ENCODE results near the gene PTTG1.

PTTG1 gene

GRCh38 chr5:160460377-160461049 lies 38.9 kb downstream of the PTTG1 start:
- no peak for TF ChIP-seq EZH2phosphoT487 (IDR thresholded peaks at IDR 0.05; ENCODE audit: low read depth)
- peak; percentile 16; the same call in 1 of the 2 replicates for TF ChIP-seq CTCF (IDR thresholded peaks at IDR 0.05; ENCODE audit: low read depth, low read length)
- Histone ChIP-seq H3K4me1 (ENCODE audit: low read length) (peaks cover 39% of the 10 kb centered on the region), H3K27me3 (ENCODE audit: low read depth, low read length) (no peaks in the 10 kb centered on the region), H2AFZ (ENCODE audit: low read depth, low read length) (no peak overlapping the region), H3K36me3 (replicated peaks; ENCODE audit: low read depth, low read length) (no peaks in the 10 kb centered on the region), H3K9me3 (ENCODE audit: insufficient read depth, low read length) (no peaks in the 10 kb centered on the region), H3K4me3 (ENCODE audit: low read length) (no peak overlapping the region), H3K79me2 (ENCODE audit: low read length) (no peaks in the 10 kb centered on the region), H3K9ac (ENCODE audit: low read length) (no peak overlapping the region), H3K27ac (ENCODE audit: low read length) (no peak overlapping the region), H4K20me1 (ENCODE audit: insufficient read depth, low read length) (no peaks in the 10 kb centered on the region), H3K4me2 (ENCODE audit: low read length) (no peak overlapping the region)

- TF ChIP-seq CTCF (IDR thresholded peaks at IDR 0.05; ENCODE audit: low read depth, low read length): no peak
- TF ChIP-seq EZH2phosphoT487 (IDR thresholded peaks at IDR 0.05; ENCODE audit: low read depth): no peak
- no peaks in the 10 kb centered on the region for H4K20me1 ChIP-seq (ENCODE audit: insufficient read depth, low read length)
- H2AFZ ChIP-seq (ENCODE audit: low read depth, low read length): no peak overlapping the region
- no peak overlapping the region for H3K27ac ChIP-seq (ENCODE audit: low read length)
- H3K9me3 ChIP-seq (ENCODE audit: insufficient read depth, low read length): no peaks in the 10 kb centered on the region
- H3K4me1 ChIP-seq (ENCODE audit: low read length): peaks cover 45% of the 10 kb centered on the region
- H3K9ac ChIP-seq (ENCODE audit: low read length): no peak overlapping the region
- H3K79me2 ChIP-seq (ENCODE audit: low read length): no peaks in the 10 kb centered on the region
- H3K4me3 ChIP-seq (ENCODE audit: low read length): no peak overlapping the region
- no peaks in the 10 kb centered on the region for H3K36me3 ChIP-seq (replicated peaks; ENCODE audit: low read depth, low read length)
- no peak overlapping the region for H3K4me2 ChIP-seq (ENCODE audit: low read length)
- H3K27me3 ChIP-seq (ENCODE audit: low read depth, low read length): no peaks in the 10 kb centered on the region
Measured at GRCh38 chr5:160461378-160461777, 39.7 kb downstream of the PTTG1 start.

GRCh38 chr5:160462167-160462566 lies 40.5 kb downstream of the PTTG1 start:
- Histone ChIP-seq H3K4me3 (ENCODE audit: low read length) (no peak overlapping the region), H3K4me1 (ENCODE audit: low read length) (peaks cover 53% of the 10 kb centered on the region), H3K79me2 (ENCODE audit: low read length) (no peaks in the 10 kb centered on the region), H4K20me1 (ENCODE audit: insufficient read depth, low read length) (no peaks in the 10 kb centered on the region), H3K4me2 (ENCODE audit: low read length) (no peak overlapping the region), H3K9me3 (ENCODE audit: insufficient read depth, low read length) (no peaks in the 10 kb centered on the region), H3K9ac (ENCODE audit: low read length) (no peak overlapping the region), H3K36me3 (replicated peaks; ENCODE audit: low read depth, low read length) (no peaks in the 10 kb centered on the region), H3K27ac (ENCODE audit: low read length) (no peak overlapping the region), H3K27me3 (ENCODE audit: low read depth, low read length) (no peaks in the 10 kb centered on the region), H2AFZ (ENCODE audit: low read depth, low read length) (no peak overlapping the region)
- no peak for TF ChIP-seq CTCF (IDR thresholded peaks at IDR 0.05; ENCODE audit: low read depth, low read length)

GRCh38 chr5:160463227-160463626 lies 41.6 kb downstream of the PTTG1 start:
- Histone ChIP-seq H3K79me2 (ENCODE audit: low read length) (peaks cover 5% of the 10 kb centered on the region), H4K20me1 (ENCODE audit: insufficient read depth, low read length) (no peaks in the 10 kb centered on the region), H3K4me3 (ENCODE audit: low read length) (no peak overlapping the region), H3K27me3 (ENCODE audit: low read depth, low read length) (no peaks in the 10 kb centered on the region), H2AFZ (ENCODE audit: low read depth, low read length) (no peak overlapping the region), H3K4me1 (ENCODE audit: low read length) (peaks cover 56% of the 10 kb centered on the region), H3K9ac (ENCODE audit: low read length) (no peak overlapping the region), H3K36me3 (replicated peaks; ENCODE audit: low read depth, low read length) (no peaks in the 10 kb centered on the region), H3K4me2 (ENCODE audit: low read length) (no peak overlapping the region), H3K27ac (ENCODE audit: low read length) (no peak overlapping the region), H3K9me3 (ENCODE audit: insufficient read depth, low read length) (no peaks in the 10 kb centered on the region)
- no peak for TF ChIP-seq CTCF (IDR thresholded peaks at IDR 0.05; ENCODE audit: low read depth, low read length)
- no peak for TF ChIP-seq EZH2phosphoT487 (IDR thresholded peaks at IDR 0.05; ENCODE audit: low read depth)

All from OCI-LY3 (cell line).